Suppressor macrophage treated with lipopolysaccharide for 1 hour (primary cell): ENCODE data around the gene TMEM62.

ENCODE experiments used
- DNase-seq, 3 donors: peaks; one replicate each; pipeline ENCODE4 v3.0.0-alpha.2; 2020 to 2022

Gene TMEM62

DNA sequence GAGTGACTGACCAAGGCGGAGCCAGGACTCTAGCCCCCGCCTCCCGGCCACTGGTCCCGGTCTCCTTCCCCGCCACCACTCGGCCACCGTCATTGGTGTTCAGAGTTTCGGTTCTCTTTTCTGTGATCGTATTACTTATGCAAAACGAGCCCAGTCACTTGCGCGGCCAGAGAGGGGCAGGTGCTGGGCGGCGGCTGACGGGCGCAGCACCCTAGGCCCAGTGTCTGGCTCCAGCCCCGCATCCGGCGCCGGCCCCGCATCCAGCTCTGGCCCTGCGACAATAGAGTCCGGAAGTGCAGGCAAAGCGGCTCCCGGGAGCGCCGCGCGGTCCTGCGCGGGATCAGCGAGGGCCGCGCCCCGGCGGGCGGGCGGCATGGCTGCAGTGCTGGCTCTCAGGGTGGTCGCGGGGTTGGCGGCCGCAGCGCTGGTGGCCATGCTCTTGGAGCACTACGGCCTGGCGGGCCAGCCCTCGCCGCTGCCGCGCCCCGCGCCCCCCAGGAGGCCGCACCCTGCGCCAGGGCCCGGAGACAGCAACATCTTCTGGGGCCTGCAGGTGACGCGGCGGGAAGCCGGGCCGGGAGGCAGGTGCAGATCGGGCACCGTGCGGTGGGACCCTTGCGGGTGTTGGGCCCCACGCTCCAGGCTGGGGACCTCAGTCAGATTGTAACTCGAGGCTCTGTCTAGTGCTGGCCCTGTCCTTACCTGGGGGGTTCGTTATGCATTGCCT lies at the start of gene TMEM62:
Gene TMEM62 (plus strand): TSS at position 157 of the 727 bp plus-strand sequence. CDS start 217 bp downstream, at position 374.
- peak; percentile 95 to 97 (median 96) for DNase-seq

DNA sequence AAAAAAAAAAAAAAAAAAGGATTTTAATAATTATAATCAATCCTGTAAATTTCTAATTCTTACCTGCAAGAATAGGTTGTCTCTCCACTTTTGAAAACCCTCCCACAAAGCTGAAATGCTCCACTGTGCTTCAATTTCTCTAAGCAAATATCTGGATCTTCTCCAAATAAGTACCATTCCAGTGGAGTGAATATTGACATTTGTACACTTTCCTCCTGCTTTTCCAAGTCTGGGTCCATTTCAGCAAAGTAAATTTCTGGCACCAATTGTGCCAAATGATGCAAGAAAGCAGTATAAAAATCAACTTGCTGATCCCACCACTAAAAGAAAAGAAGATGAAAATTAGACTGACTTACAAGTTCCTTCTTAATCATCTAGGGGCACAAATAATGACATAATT lies 47.5 kb upstream of the TMEM62 start:
- DNase-seq, result no peak

DNA sequence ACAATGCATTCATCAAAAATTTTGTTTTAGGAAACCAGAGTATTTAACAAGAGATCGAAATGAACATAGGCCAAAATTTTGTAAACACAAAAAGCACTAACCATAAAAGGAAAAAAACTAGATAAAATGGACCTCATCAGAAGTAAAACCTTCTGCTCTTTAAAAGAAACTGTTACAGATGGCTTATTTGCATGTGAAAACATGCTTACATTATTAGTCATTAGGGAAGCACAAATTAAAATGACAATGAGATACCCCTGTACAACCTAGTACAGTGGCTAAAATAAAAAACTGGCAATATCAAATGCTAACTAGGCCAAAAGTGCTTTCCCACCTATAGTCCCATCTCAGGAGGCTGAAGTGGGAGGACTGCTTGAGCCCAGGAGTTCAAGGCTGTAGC lies 46.8 kb upstream of the TMEM62 start:
- no peak for DNase-seq

DNA sequence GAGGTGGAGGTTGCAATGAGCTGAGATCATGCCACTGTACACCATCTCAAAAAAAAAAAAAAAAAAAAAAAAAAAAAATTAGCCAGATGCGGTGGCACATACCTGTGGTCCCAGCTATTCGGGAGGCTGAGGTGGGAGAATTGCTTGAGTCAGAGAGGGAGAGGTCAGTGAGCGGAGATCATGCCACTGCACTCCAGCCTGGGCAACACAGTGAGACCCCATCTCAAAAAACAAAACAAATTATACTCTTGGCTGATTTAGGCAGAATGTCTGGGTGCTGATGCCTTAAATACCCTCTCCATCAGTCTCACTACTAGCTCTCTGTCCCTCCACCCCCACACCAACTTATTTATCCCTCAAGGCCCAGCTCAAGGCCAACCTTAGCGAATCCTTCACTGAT lies 41.5 kb upstream of the TMEM62 start:
- no peak for DNase-seq

DNA sequence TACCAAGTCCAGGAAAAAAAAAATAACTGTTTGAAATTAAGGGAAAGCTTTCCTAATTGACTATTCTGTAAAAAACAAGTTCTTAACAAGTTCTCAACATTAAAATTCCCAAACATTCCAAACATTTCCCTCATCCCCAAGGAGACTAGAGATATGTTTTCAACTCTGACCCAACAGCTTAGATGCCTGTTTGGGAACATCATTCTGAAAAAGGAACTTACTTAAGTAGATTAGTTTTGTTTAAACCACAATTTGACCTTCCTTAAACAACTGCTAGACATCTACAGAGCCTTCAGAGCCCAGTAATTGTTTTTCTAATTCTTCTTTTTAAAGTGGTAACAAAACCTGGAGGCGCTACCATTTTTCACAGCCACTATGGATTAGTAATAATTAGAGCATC lies 40.4 kb upstream of the TMEM62 start:
- peak; percentile 13 to 47 (median 43) for DNase-seq

DNA sequence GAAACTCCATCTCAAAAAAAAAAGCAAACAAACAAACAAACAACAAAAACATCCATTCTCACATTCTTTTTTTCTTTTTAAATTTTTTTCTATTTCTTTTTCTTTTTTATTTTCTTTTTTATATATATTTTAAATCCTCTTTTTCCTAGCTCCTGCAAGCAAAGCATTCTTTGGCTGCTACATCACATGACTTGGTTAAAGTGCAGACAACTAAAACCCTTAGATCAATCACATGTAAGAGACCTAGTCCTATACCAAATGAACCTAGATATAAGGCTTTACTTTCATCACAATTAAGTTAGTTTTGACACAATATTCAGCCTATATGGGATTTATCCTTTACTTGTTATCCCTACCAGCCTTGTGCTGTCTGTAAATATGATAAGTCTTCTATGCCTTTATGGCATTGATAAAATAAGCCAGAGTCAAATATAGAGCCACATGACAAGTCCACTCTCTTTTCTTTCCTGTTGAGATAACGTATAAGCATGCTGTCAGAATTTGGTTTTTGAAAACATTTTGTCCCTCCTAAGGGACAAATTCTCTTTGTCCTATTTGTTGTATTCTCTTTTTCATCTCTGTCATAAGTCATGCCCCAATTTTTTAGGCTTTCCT lies 38.9 kb upstream of the TMEM62 start:
- DNase-seq, result no peak

DNA sequence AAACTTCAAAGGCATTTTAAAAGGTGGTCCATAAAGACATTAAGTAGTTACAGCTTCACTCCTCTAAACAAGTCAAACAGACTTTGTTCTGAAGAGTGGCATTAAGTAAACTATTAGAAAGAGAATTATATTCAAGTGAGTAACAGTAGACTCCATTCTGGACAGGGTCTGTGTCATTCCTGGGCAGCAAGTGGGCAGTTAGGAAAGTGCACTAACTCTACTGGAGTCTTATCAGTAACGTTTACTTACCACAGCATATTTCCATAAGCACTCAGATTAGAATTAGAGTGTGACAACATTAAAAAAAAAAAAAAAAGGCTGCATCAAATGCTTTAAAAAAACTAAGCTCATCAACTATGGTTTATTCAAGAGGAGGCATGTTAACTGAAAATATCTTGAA lies 38.1 kb upstream of the TMEM62 start:
- no peak for DNase-seq

DNA sequence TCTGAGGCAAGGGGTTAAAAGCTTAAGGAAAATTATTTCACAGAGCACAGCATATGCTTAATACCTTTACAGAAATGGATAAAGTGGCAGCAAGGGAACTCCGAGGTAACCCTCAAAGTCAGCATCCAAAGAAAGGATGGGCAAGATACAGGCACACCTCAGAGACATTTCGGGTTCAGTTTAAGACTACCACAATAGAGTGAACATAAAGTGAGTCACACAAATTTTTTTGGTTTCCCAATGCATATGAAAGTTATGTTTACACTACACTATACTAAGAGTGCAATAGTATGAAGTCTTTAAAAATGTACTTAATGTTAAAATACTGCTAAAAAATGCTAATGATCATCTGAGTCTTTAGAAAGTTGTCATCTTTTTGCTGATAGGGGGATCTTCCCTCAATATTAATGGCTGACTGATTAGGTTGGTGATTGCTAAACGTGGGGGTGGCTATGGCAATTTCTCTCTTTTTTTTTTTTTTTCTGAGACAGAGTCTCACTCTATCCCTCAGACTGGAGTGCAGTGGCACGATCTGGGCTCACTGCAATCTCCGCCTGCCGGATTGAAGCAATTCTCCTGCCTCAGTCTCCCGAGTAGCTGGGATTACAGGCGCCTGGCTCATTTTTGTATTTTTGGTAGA lies 37.6 kb upstream of the TMEM62 start:
- DNase-seq, result no peak

DNA sequence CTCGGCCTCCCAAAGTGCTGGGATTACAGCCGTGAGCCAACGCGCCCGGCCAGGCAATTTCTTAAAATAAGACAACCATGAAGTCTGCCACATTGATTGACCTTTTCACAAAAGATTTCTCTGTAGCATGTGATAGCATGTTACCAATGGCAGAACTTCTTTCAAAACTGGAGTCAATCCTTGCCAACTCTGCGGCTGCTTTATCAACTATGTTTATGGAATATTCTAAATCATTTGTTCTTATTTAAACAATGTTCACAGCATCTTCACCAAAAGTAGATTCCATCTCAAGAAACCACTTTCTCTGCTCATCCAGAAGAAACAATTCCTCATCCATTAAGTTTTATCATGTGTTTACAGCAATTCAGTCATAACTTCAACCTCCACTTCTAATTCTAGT lies 37.0 kb upstream of the TMEM62 start:
- no peak for DNase-seq

DNA sequence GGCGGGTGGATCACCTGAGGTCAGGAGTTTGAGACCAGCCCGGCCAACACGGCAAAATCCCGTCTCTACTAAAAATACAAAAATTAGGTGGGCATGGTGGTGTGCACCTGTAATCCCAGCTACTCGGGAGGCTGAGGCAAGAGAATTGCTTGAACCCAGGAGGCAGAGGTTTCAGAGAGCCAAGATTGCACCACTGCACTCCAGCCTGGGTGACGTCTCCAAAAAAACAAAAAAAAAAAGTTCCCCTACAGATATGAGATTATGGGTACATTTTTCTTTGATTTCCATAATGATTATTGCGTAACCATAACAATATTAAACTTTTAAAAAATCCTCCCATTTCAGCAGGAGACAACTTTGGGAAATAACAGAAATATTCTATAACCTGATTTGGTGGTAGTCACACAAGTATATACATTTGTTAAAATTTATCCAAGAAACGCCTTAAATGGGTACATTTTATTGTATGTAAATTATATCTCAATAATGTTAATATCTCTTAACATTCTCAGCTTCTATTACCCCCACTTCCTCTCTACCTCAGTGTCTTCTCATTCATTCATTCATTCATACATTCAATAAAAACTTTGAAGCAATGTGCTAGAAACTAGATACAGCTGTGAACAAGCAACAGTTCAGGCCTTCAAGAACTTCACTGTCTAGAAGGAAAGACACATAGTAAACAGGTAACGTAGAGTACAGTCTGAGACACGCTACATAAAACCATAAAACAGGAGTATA lies 34.1 kb upstream of the TMEM62 start:
- DNase-seq, result no peak

DNA sequence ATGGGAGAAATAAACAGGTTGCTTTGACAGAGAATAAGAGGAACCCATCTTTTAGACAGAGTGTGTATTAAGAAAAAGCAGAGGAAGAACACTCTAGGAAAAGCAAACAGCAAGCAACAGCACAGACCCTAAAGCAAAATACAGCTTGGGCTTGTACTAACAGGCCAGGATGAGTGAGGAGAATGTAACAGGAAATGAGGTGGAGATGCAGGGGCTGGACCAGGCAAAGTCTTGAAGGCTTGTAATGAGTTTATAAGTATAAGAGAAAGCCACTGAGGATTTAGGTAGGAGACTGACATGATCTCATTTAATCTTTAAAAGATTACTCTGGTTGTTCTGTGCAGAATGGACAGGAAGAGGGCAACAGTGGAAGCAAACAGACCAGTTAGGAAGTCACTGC lies 32.4 kb upstream of the TMEM62 start:
- DNase-seq, result no peak

DNA sequence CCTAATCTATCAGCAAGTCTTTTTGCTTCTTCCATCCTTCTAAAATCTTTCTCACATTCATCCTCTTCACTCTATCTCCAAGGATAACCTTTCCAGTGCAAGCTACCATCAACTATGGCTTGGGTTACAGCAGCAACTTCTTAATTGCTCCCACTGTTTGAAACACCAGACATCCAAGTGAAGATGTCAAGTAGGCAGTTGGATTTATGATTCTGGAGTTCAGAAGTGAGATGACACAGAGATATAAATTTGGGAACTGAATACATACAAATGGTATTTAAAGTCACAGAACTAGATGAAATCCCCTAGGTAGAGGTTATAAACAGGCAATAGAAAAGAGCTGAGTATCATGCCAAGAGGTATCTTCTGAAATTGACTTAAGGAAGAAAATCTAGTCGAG lies 31.2 kb upstream of the TMEM62 start:
- DNase-seq, result no peak

DNA sequence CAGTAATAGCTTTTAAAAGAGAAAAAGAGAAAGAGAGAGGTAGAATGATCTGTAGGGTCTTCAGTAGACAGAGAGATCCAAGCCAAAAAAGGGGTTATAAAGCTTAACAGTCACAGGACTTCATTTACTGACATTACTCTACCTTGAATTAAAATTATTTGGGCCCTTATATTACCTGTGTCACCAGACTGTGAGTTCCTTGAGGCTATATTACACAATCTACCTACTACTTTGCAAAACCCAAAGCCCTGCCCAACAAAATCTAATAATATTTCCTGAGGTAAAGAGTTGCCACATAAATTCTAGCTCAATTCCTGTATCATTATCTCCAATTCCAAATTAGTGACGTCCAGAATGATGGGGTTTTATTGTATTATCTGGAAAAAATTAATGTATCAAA lies 29.5 kb upstream of the TMEM62 start:
- no peak for DNase-seq

DNA sequence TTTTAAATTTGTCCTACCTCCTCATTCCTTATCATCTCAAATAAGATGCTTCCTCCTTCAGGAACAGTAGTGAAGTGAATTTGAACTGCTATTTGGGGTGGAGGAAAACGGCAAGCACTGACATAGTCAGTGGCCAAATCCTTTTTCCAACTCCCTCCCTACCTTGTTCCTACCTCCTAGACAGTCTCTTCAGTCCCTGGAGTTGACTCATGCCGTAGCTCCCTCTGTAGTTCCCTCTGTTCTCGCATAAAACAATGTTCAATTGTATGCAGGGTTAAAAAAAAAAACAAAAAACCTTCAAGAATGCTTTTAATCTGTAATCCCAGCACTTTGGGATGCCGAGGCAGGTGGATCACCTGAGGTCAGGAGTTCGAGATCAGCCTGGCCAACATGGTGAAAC lies 29.0 kb upstream of the TMEM62 start:
- no peak for DNase-seq

DNA sequence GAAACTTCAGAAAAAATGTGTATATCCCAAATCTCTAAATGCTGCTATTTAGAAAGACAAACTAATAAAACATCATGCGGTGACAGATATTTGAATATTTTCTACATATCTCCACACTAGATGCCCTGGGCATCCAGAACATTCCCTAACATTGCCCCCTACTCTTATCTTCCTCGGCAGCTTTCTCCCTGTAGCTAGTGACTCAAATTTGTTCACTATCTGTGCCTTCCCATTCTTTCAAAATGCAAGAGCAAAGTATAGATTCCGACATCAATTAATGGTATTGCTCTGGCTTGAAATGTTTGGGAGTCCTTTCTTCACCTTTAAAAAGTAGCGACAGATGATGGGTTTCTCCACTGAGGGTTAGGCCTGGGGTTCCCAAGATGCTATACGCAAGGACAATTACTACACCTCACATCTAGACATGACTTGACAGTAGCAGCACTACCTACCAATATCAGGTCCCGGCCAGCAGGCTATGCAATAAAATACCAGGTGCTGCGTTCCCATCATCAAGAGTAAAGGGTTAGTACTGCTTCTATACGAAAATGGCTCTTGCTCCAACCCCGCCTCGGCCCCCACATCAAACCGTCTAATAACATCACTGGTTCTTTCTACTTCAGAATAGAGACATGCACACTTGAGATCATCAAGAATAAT lies 28.2 kb upstream of the TMEM62 start:
- DNase-seq, result no peak

DNA sequence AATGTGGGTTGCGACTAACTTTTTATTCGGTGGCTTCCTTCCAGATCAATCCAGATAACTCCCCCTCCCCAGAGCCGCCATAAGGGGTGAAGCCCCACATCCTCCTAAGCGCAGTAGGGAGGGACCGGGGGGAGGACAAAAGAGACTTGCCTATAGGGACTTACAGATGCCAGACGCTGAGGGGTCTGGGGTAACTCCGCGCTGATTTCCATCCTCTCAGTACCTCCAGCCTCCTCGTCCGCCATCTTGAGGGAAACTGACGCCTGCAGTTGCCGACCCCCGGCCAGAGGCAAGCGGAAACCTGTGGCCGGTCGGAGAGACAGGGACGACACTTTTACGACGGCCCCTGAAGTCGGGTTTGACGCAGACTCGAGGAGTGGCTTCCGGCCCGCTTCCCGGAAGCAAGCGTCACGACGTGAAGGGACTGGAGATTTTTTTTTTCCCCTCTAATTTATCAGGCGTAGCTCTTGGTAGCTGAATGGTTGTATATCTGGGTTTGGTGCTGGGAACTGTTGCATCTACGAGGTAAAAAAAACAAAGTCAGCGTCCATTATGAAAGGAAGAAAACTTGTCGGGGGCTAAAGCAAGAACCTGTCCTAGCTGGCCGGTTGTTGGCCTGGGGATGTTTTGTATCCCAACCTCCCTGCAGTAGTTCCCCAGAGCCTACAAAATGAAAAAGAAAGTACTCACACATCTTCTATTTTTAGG lies 27.5 kb upstream of the TMEM62 start, which contains the start of gene UBR1:
Gene UBR1 (minus strand): TSS at position 261 of the 708 bp plus-strand sequence. CDS start 16 bp downstream, at position 245.
- DNase-seq, result peak; percentile 94 to 95 (median 95)

DNA sequence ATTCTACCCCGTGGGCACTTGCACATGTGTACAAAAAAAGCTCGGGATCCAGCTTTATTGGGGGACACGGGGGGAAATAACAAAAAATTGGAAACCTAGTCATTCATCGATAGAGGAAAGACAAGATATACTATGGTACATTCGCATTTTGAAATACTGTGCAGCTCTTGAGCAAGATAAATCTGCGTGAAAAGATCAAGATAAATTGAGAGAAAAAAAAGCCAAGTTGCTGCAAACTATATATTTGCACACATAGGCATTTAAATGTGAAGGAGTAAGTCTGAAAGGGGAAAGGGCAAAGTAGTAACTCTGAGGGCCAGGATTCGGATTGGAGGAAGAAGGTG lies 26.9 kb upstream of the TMEM62 start:
- DNase-seq, result no peak

DNA sequence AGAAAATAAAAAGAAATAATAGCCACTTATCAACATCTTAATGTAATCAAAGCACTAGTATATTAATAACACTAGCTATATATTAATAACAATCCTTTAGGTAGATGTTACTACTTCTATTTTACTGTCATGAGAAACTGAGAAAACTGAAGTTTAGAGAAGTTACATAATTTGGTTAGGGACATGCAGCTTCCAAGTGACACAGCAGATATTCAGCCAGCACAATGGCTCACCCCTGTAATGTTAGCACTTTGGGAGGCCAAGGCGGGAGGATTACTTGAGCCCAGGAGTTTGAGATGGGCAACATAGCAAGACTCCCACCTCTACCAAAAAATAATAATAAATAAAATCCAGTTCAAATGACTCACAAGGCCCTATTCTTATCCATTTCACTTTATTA lies 25.6 kb upstream of the TMEM62 start:
- DNase-seq, result peak; percentile 33 to 57 (median 53)

DNA sequence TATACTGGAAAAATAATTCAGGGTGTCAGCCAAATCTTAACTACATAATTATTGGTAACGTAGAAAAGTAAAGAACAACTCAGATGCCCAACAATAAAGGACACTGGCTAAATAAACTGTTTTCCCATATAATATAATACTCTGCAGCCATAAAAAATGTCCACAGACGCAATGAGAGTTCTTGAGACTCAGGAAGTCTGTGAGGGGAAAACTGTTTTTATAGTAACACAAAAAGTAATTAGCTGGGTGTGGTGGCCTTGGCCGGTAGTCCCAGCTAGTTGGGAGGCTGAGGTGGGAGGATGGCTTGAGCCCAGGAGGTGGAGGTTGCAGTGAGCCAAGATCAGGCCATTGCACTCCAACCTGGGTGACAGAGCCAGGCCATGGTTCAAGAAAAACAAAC lies 22.0 kb upstream of the TMEM62 start:
- DNase-seq, result no peak

DNA sequence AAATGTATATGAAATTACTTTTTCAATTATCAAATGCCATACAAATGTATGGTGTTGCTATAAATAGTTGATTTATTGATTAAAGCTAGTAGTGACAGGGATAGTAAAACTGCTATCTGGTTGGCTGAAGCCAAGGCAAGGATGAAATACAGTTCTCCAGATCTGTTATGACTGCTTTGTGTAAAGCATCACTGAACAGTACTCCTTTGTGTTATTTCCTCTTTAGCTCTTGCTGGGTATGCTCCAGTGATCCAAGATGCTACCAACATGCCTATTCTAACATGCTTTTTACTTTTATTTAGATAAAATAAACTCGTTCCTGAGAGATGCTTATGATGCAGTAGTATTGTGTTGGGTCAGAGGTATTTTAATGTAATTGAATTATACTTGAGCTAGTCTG lies 15.1 kb upstream of the TMEM62 start:
- no peak for DNase-seq

DNA sequence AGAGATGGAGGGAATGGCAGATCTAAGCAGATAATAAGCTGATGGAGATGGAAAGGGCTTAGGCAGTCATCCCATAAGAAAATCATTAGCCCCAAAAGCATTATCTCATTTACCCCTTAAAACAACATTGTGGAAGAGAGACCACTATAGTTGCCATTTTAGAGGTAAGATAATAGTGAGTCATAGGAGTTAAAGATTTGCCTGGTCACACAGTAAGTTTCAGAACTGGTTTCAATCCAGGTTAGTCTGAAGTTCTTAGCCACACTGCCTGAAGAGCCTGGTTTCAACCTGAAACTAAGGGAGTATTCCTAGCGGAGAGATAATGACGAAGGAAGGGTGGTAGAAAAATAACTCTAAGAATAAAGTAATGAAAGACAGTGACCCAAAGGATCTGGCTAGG lies 14.6 kb upstream of the TMEM62 start:
- no peak for DNase-seq

DNA sequence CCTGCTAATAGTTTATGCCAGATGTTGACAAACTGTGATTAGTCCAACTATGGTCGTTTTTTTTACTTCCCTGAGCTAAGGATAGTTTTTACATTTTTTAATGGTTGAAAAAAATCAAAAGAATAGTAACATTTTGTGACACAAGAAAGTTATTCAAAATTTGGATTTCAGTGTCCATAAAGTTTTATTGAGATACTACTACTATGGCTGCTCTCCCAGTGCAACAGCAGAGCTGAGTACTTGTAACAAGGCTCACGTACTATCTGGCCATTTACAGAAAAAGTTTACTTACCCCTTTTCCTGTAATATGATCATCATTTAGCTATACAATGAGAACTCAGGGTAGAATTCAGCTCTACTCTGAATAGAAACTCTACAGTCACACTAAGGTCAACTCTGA lies 11.5 kb upstream of the TMEM62 start:
- DNase-seq, result no peak
